Measurements from ENCODE around the gene PLA2G4A.

PLA2G4A gene

GRCh38 chr1:186819126-186819525 is 9.6 kb upstream of the PLA2G4A start:
- H3K27ac ChIP-seq, result no peak overlapping the region
- TF ChIP-seq CTCF (conservative IDR thresholded peaks at IDR 0.05; ENCODE audit: low read depth), result no peak
- CTCF ChIA-PET, result no interaction called here
- POLR2A ChIA-PET (ENCODE audit: low non-redundant PET), result no interaction called here
- DNase-seq (ENCODE audit: low spot score), result no peak

- POLR2A ChIA-PET (ENCODE audit: low non-redundant PET), result interaction anchor here (0.6 kb wide), 1 partner anchor 104 kb away, joined by 4 read pairs; no protein-coding TSS in a partner anchor
- H3K27ac ChIP-seq, result no peak overlapping the region
- CTCF ChIA-PET, result no interaction called here
- no peak for TF ChIP-seq CTCF (conservative IDR thresholded peaks at IDR 0.05; ENCODE audit: low read depth)
- no peak for DNase-seq (ENCODE audit: low spot score)
Observed at GRCh38 chr1:186819563-186819962, 9.2 kb upstream of the PLA2G4A start.

GRCh38 chr1:186829686-186830587 is 1.2 kb downstream of the PLA2G4A start:
- no peak overlapping the region for H3K27ac ChIP-seq
- POLR2A ChIA-PET (ENCODE audit: low non-redundant PET), result no interaction called here
- CTCF ChIA-PET, result interaction anchor here (0.5 to 1.7 kb wide), 2 partner anchors 157 to 183 kb away, joined by 3 to 4 read pairs; no protein-coding TSS in a partner anchor
- TF ChIP-seq CTCF (conservative IDR thresholded peaks at IDR 0.05; ENCODE audit: low read depth), result no peak
- DNase-seq (ENCODE audit: low spot score), result no peak

GRCh38 chr1:186831168-186831567 is 2.4 kb downstream of the PLA2G4A start:
- H3K27ac ChIP-seq, result no peak overlapping the region
- ChIA-PET CTCF (no interaction called here), POLR2A (ENCODE audit: low non-redundant PET) (no interaction called here)
- no peak for DNase-seq (ENCODE audit: low spot score)
- TF ChIP-seq CTCF (conservative IDR thresholded peaks at IDR 0.05; ENCODE audit: low read depth), result no peak

- ChIA-PET CTCF (no interaction called here), POLR2A (ENCODE audit: low non-redundant PET) (no interaction called here)
- TF ChIP-seq CTCF (conservative IDR thresholded peaks at IDR 0.05; ENCODE audit: low read depth), result no peak
- no peak overlapping the region for H3K27ac ChIP-seq
- no peak for DNase-seq (ENCODE audit: low spot score)
Observed at GRCh38 chr1:186834399-186834958, 5.7 kb downstream of the PLA2G4A start.

- ChIA-PET CTCF (no interaction called here), POLR2A (ENCODE audit: low non-redundant PET) (no interaction called here)
- no peak for TF ChIP-seq CTCF (conservative IDR thresholded peaks at IDR 0.05; ENCODE audit: low read depth)
- no peak overlapping the region for H3K27ac ChIP-seq
- DNase-seq (ENCODE audit: low spot score), result no peak
Observed at GRCh38 chr1:186835448-186835847, 6.7 kb downstream of the PLA2G4A start.
